Inferior parietal cortex (tissue), 1 donor: Measurements from ENCODE around the gene KPRP.
A peak's percentile ranks its signal among the peaks of the same experiment; 100 is the strongest.

Source experiments
- DNase-seq: peaks from one replicate; pipeline ENCODE4 v3.0.0-alpha.2; 2016; ENCODE audit errors: extremely low spot score

KPRP gene, protein sequence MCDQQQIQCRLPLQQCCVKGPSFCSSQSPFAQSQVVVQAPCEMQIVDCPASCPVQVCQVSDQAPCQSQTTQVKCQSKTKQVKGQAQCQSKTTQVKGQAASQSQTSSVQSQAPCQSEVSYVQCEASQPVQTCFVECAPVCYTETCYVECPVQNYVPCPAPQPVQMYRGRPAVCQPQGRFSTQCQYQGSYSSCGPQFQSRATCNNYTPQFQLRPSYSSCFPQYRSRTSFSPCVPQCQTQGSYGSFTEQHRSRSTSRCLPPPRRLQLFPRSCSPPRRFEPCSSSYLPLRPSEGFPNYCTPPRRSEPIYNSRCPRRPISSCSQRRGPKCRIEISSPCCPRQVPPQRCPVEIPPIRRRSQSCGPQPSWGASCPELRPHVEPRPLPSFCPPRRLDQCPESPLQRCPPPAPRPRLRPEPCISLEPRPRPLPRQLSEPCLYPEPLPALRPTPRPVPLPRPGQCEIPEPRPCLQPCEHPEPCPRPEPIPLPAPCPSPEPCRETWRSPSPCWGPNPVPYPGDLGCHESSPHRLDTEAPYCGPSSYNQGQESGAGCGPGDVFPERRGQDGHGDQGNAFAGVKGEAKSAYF

DNA sequence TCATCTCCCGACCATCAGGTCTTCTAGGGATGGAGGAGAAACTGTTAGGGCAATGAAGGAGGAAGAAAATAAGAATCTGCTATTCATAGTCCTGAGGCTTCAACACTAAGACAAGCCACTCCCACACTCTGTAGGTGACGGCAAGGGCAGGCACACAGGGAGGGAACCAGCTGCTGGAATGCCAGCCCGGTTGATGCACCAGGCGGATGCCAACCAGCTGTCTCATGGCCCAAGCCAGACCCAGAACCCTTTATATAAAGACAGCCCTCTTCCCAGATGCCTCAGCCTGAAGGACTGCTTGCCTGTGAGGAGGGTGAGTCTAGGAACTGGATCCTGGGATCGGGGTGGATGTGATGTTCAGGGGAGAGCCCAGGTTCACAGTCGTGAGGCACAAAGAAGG is at the start of gene KPRP:
Gene KPRP (plus strand): TSS at position 279 of the 400 bp plus-strand sequence. CDS start 1,564 bp downstream, outside the sequence.
- DNase-seq, result no peak

DNA sequence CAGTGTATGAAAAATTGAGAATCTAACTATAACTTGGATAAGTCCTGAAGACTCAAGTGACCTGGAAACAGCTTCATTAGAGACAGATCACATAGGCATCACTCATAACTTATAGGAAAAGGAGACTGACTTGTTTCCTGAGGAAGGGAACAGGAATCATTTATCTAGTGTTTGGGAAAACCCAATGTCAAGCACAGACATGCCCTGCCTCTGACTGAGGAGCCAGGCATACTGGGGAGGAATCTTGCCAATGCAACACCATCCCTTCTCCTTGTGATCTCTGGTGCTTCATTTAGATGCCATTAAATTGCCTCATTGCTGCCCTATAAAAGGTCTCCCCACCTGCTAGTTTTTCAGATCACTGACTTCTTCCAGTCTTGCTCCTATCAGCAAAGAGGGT is 39.6 kb upstream of the KPRP start:
- no peak for DNase-seq

DNA sequence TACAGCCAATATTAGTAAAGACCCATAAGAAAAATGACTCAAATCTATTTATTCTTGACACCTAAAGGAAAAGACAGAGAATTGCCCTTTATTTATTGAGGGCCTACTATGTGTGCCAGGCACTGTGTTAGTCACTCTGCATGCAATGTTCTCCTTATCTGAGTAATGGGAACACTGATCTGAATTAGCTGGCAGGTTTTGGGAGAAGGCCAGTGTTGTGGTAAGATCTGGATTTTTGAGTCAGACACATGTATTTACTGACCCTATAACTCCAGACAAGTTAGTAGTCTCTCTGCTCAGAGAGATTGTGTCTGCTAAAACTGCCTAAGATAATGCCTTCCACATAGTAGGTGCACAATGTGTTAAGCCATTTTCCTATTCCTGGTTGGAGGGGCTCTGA is 32.6 kb upstream of the KPRP start:
- DNase-seq, result no peak

DNA sequence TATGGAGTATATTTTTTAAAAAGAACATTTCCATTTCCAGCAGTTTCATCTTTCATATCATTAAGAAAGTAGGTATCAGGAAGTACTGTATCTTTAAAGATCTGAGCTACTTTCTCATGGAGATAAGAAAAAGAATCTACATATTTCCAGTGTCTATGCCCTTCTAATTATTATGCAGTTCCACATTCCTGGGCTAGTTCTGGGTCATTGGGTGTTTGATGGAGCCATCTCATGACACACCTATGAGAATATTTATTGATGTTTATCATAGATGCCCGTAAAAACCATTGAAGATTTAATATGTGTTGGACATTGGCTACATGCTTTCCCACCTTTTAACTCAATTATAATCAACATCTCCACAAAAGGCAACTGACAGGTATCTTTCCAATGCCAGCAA is 28.8 kb upstream of the KPRP start:
- DNase-seq, result no peak

DNA sequence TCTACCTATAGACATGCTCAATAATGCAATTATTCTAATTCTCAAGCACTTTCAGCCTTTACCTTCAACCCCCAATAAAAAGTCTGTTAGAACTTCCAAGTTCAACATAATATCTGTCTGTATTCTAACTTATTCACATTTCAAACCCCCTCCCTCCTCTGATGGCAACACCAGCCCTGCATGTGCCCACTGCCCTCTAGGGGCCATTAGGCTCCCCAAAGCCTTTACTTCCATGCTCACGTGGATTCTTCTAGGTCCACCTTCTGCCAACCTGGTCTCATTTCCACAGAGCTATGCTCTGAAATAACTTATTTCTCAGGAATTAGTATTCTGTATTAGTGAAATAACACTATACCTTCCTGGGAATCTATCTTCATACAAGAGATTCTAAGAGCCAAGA is 22.2 kb upstream of the KPRP start:
- DNase-seq, result no peak

DNA sequence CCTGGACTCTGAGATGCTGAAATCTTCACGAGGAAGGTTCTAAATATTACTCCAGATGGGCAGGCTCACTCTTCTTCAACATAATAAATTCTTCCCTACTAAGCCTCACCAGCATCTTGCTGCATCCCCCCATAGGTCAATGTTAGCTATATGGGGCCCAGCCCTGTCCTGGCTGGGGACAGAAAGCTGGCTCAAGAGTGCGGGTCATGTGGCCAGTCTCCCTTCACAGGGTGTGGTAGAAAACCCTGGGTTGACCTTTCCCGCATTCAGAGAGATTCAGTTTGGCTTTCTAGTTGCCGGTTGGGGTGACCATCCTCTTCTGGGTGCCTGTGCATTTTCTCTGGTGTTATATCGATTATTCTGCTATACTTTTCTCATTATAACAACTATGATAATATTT is 19.8 kb upstream of the KPRP start:
- no peak for DNase-seq

DNA sequence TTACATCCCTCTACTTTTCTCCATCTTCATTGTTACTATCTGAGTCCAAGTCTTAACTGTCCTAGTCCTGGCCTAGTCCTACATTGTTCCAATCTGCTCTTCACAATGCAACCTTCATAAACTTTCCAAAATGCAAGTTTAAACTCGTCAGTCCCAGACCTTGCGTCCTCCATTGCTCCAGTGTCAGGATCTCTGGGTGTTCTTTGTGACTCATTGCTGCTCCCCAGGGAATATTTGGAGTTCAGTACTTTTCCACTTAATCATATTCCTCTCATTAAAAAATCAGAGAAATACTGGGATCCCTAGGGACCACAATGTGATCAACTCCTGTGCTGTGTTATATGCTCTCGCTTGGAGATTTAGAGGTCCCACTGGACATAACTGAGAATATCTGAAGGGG is 18.0 kb upstream of the KPRP start:
- no peak for DNase-seq

DNA sequence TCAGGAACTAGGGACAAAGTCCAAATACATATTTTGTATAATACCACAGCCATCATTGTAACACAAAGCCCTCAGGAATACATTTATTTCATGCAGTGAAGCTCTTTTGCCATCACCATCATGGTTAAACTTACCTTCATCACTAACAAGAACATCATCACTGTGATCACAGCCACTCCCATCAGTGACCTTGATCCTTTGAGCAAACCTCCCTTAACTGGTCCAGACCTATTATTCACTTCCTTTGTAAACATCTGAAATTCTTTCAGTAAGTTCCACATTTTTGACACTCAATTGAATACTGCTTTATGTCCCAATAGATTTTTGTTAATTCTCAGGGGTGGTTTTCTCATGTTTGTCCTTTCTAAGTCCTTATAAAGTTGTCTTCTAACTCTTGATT is 16.2 kb upstream of the KPRP start:
- no peak for DNase-seq

DNA sequence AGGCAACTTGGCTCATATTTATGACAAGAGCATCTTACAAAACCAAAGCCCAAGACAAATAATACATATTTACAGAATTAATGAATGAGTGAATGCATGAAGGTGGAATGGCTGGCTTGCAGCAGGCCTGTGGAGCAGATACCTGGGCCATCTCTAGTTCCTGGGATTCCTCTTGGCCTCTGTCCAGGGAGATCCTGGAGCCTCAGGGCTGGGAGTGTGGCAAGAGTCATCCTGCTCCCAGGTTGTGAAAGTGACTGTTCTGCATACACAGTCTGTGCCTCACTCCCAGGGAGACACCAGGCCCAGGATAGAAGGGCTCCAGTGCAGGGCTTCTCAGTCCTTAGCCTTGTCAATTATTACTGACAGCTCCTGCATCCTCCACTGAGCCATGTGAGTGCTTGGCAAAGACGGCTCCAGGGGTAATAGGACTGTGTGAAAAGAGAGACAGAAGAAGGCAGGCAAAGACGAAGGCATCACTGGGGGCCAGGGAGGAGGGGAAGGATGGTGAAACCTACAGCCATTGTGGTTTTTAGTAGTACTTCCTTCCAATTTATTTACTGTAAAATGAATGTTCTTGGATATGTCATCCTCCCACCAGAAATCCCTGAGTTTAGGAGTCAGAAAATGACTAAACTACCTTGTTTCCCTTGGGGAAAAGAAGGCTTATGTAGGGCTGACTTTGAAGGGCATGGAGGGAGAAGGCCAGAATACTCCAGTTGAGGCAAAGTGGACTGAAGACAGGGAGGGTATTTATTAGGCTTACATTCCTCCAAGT is 14.3 kb upstream of the KPRP start:
- no peak for DNase-seq

DNA sequence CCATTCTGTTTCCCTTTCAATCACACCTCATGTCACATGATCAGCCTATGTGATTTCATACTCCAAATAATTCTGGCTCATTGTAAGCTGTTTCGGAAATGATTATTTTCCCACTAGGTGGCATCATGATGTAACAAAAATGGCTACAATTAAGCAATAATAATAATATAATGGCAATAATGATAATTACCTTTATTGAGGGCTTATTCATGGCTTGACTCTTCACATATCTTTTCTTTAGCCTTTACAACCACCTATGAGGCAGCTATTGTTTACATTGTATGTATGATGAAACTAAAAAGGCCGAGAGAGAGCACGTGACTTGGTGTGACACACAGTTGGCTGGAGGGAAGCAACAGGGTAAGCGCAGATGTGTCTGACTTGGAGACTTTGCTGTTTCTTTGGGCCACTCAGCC is 12.5 kb upstream of the KPRP start:
- DNase-seq, result no peak

DNA sequence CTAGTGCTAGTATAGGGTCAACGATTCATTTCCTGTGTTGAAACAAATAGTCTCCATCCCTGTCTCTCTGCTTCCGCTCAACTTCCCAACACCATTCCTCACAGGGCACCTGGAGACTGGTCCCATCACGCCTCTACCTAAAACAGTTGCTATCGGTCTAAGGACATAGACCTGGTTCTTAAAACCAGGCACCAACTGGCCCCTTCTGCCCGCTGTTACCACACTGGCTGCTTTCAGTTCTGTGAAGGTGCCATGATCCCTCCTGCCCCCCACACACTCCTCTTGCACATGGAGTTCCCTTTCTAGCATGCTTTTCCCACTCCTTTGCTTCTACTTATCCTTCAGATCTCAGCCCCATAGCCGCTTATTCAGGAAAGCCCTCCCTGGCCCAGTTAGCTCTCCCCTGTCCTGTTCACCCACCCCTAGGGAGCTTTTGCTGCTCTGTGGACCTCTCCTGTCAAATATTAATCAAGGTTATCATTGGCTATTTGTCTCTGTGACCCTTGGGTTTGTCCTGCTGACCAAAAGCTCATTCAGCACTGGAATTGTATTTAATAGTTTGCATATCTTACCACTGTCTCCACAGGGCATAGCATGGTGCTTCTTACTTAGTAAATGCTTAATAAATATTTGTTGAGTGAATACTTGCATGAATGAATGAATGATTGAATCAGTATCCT is 11.9 kb upstream of the KPRP start:
- DNase-seq, result no peak

DNA sequence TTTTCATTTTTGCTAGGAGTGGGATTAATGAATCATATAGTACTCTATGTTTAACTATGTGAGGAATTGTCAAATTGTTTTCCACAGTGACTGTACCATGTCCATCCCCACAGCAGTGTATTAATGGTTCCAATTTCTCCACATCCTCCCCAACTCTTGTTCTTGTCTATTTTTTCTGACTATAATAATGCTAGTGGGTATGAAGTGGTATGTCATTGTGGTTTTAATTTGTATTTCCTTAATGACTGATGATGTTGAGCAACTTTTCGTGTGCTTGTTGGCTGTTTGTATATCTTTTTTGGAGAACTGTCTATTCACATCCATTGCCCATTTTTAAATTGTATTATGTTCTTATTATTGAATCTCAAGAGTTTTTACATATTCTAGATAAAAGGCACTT is 10.0 kb upstream of the KPRP start:
- DNase-seq, result no peak

DNA sequence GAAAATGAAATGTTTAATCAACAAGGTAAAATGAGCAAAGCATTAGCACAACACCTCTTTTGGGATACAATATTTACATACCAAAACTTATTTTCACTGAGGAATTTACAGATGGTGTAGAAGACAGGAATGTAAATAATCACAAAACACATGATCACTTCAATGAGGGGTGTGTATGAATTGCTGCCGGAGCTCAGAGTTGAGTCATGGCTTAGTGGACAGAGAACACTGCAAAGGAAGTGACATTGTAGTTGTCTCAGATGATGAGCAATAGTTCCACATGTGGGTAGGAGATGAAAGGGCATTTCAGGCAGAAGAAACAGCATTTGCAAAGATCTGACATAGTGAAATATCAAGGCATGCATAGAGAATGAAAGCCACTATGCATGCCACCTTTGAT is 5.6 kb upstream of the KPRP start:
- DNase-seq, result no peak

DNA sequence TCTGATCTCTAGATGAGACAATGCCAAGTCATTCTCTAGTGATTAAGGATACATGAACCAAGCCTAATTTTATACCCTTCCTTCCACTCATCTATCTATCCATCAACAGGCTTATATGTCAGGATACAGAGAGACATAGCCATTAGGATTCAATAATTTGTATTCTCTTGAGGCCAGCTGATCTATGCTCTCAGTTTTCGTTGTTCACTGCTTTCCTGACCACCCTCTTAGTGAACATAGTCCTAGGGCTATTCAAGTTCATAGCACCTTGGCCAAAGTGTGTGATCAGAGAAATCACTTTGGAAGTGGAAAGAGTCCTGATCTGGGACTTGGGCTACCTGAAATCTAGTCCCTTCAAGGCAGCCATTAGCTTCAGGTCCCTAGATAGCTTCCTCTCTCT is 4.2 kb upstream of the KPRP start:
- DNase-seq, result no peak

DNA sequence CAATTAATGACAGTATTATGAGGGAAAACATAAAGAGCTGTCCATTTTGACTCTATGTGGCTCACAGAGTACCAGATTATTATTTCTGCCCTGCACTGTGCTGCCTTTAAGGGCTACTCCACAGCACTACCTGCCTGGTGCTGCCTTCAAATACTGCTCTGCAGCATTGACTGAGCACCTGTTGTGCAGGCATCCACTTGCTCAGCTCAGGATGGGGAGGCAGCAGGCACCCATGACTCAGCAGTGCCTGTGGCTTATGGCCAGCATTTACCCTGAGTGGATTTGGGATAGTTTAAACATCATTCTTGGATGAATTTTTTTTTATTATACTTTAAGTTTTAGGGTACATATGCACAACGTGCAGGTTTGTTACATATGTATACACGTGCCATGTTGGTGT is 953 bp upstream of the KPRP start:
- DNase-seq, result no peak

DNA sequence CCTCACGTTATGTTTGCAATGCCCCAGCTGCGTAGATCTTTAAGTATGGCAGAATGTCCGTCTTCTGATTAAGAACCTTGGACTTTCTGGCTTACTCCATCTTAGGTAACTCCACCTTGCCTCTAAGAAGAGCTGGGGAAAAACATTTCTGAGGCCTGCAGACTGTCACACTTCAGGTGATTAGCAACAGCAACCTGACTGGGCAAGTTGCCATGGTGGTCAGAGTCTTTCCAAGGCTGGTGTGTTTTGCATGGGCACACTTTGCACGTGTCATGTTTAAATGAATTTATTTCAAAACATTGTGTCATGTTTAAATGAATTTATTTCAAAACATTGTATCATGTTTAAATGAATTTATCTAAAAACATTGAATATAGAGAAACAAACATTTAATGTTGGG is 811 bp downstream of the KPRP start:
- DNase-seq, result no peak

DNA sequence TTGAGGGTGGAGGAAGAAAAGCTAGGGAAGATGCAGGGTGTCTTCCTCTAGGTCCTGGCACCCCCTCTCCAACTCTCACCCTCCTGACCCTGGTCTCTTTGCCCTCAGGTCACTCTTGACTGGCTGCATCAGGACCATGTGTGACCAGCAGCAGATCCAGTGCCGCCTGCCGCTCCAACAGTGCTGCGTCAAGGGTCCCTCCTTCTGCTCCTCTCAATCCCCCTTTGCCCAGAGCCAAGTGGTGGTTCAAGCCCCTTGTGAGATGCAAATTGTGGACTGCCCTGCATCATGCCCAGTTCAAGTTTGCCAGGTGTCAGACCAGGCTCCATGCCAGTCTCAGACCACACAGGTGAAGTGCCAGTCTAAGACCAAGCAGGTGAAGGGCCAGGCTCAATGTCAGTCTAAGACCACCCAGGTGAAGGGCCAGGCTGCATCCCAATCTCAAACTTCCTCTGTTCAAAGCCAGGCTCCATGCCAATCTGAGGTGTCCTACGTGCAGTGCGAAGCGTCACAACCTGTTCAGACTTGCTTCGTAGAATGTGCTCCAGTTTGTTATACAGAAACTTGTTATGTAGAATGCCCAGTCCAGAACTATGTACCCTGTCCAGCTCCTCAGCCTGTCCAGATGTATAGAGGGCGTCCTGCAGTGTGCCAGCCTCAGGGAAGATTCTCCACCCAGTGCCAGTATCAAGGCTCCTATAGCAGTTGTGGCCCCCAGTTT is 1.8 kb downstream of the KPRP start:
- DNase-seq, result no peak

DNA sequence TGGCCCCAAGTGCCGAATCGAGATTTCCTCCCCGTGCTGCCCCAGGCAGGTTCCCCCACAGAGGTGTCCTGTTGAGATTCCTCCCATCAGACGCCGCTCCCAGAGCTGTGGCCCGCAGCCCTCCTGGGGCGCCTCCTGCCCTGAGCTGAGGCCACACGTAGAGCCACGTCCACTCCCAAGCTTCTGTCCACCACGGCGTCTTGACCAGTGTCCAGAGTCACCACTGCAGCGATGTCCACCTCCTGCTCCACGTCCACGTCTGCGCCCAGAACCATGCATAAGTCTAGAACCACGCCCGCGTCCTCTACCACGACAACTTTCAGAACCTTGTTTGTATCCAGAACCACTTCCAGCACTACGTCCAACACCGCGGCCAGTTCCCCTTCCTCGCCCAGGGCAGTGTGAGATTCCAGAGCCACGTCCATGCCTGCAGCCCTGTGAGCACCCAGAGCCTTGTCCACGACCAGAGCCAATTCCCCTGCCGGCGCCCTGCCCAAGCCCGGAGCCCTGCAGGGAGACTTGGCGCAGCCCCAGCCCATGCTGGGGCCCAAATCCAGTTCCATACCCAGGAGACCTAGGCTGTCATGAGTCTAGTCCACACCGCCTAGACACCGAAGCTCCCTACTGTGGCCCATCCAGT is 2.8 kb downstream of the KPRP start:
- no peak for DNase-seq

DNA sequence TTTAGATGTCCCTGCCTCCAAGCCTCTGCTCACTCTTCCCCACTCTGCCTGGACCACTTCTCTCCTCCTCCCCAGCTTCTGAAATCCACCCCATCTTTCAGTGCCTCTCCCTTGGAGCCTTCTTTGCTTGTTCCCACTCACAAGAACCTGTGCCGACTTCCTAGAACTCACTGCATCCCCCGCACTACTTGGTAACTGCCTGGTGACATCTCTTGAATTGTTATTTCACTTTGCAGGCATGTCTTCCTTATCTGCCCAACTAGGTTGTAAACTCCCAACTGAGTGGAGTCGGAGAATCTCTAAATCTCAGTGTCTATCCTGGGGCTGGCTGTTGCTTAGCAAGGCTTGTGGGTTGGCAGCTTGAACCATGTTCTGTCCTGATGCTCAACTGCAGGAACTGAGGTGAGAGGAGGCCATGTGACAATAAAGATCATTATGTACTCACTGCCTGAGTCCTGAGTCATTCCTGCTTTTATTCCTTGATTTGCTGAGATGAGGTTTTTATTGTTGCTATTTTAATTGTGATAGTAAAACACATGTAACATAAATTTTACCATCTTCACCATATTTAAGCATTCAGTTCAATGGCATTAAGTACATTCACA is 3.9 kb downstream of the KPRP start:
- DNase-seq, result peak; percentile 22

DNA sequence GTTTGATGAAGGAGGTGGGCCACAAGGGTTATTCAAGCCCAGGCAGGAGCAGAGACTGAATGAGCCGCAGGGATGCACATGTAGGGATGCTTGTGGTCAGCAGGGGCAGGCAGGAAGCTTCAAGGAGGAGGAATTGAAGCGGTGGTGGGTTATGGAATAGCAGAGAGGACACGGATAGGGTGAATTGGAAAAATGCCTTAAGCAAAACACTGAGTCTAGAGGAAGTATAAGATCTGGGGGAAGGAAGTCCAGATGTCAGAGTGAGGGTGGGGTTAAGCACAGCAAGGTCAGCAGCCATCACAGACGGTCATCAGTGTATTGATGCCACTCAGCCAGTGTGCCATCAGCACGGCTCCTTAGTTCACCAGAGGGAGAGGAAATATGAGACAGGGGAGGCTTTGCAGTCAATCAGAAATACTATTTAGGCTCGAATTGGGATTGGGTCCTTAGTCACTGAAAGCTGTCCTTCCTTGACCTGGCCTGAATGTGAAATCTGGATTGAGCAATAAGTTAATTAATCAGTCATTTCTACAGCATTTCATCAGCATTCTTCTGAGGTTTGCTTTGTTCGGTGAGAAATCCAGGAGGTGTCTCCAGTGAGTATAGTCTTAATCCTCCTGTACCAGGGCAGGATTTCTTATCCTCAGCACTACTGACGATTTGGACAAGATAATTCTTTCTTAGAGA is 11.2 kb downstream of the KPRP start:
- DNase-seq, result no peak
